H9 (cell line): ENCODE data around the gene SERPINB5. TPM values are rescaled to one million over a fixed set of nuclear protein-coding genes. Genes with fewer than 3 reads are reported as not detected.

ENCODE experiments used
- DNase-seq: peaks from one replicate; pipeline ENCODE4 v3.0.0-alpha.2; 2017
- H2AFZ ChIP-seq: one replicate; pipeline ENCODE4 v1.6.1; 2013; ENCODE audit warnings: mild to moderate bottlenecking, low read length, control low read depth, moderate library complexity
- H2AK5ac ChIP-seq: 2 replicates; pipeline ENCODE4 v1.6.1; 2013; ENCODE audit warnings: low read length, control low read depth, mixed read lengths; ENCODE audit not compliant: insufficient read length
- H2BK120ac ChIP-seq: one replicate; pipeline ENCODE4 v1.6.1; 2013; ENCODE audit warnings: low read depth, mild to moderate bottlenecking, low read length, control low read depth, inconsistent platforms; ENCODE audit not compliant: poor library complexity, severe bottlenecking
- H2BK12ac ChIP-seq: 2 replicates; pipeline ENCODE4 v1.6.1; 2013; ENCODE audit warnings: low read length, control low read depth, mixed read lengths, low read depth; ENCODE audit not compliant: insufficient read length
- H2BK15ac ChIP-seq: 2 replicates; pipeline ENCODE4 v1.6.1; 2013; ENCODE audit warnings: low read depth, low read length, control low read depth
- H2BK20ac ChIP-seq: one replicate; pipeline ENCODE4 v1.6.1; 2013; ENCODE audit warnings: low read depth, mild to moderate bottlenecking, low read length, control low read depth, inconsistent platforms; ENCODE audit not compliant: poor library complexity, severe bottlenecking
- H2BK5ac ChIP-seq: 2 replicates; pipeline ENCODE4 v1.6.1; 2013; ENCODE audit warnings: low read length, control low read depth, mixed read lengths; ENCODE audit not compliant: insufficient read length
- H3K14ac ChIP-seq: 2 replicates; pipeline ENCODE4 v1.6.1; 2013; ENCODE audit warnings: low read length, control low read depth; ENCODE audit not compliant: insufficient read depth
- H3K18ac ChIP-seq: 2 replicates; pipeline ENCODE4 v1.6.1; 2013; ENCODE audit warnings: low read depth, mild to moderate bottlenecking, mixed read lengths, low read length, control low read depth; ENCODE audit not compliant: insufficient read length
- H3K23ac ChIP-seq: 2 replicates; pipeline ENCODE4 v1.6.1; 2013; ENCODE audit warnings: low read length, control low read depth, mixed read lengths, low read depth; ENCODE audit not compliant: insufficient read length
- H3K23me2 ChIP-seq: 2 replicates; pipeline ENCODE4 v1.6.1; 2013; ENCODE audit warnings: low read depth, mild to moderate bottlenecking, mixed read lengths, low read length, control low read depth; ENCODE audit not compliant: insufficient read length, poor library complexity, severe bottlenecking
- H3K27ac ChIP-seq: 2 replicates; pipeline ENCODE4 v1.5.1; 2013; ENCODE audit warnings: low read length, control low read depth, mixed read lengths, low read depth; ENCODE audit not compliant: insufficient read length
- H3K27me3 ChIP-seq: 2 replicates; pipeline ENCODE4 v1.6.1; 2013; ENCODE audit warnings: low read length, control low read depth, inconsistent platforms; ENCODE audit not compliant: insufficient read depth
- H3K4ac ChIP-seq: 2 replicates; pipeline ENCODE4 v1.6.1; 2013; ENCODE audit warnings: low read depth, mild to moderate bottlenecking, control low read depth, inconsistent platforms, low read length, moderate library complexity
- H3K4me1 ChIP-seq: 2 replicates; pipeline ENCODE4 v1.6.1; 2013; ENCODE audit warnings: low read length, control low read depth, inconsistent platforms; ENCODE audit not compliant: insufficient read depth
- H3K4me2 ChIP-seq: 2 replicates; pipeline ENCODE4 v1.6.1; 2013; ENCODE audit warnings: low read length, control low read depth, mixed read lengths; ENCODE audit not compliant: insufficient read length, insufficient read depth
- H3K56ac ChIP-seq: 2 replicates; pipeline ENCODE4 v1.6.1; 2013; ENCODE audit warnings: low read depth, mild to moderate bottlenecking, mixed read lengths, low read length, control low read depth; ENCODE audit not compliant: insufficient read length
- H3K79me1 ChIP-seq: 2 replicates; pipeline ENCODE4 v1.6.1; 2013; ENCODE audit warnings: low read depth, mild to moderate bottlenecking, moderate library complexity, low read length, control low read depth, inconsistent platforms; ENCODE audit not compliant: insufficient read depth, poor library complexity, severe bottlenecking
- H3K79me2 ChIP-seq: 2 replicates; pipeline ENCODE4 v1.6.1; 2013; ENCODE audit warnings: low read length, control low read depth, inconsistent platforms; ENCODE audit not compliant: insufficient read depth
- H3K9ac ChIP-seq: 2 replicates; pipeline ENCODE4 v1.6.1; 2013; ENCODE audit warnings: low read length, control low read depth, mixed read lengths; ENCODE audit not compliant: insufficient read length; ENCODE audit errors: extremely low read depth
- H3K9me3 ChIP-seq: one replicate; pipeline ENCODE4 v1.6.1; 2013; ENCODE audit warnings: low read depth, low read length, inconsistent platforms; ENCODE audit not compliant: control insufficient read depth
- H3T11ph ChIP-seq: one replicate; pipeline ENCODE4 v1.6.1; 2013; ENCODE audit warnings: mild to moderate bottlenecking, low read length, control low read depth, inconsistent platforms
- H4K20me1 ChIP-seq: one replicate; pipeline ENCODE4 v1.6.1; 2013; ENCODE audit not compliant: control insufficient read depth, insufficient read length, insufficient read depth
- H4K5ac ChIP-seq: 2 replicates; pipeline ENCODE4 v1.6.1; 2013; ENCODE audit warnings: low read depth, mild to moderate bottlenecking, mixed read lengths, low read length, control low read depth; ENCODE audit not compliant: insufficient read length
- H4K8ac ChIP-seq: replicated peaks from 2 replicates; pipeline ENCODE4 v1.6.1; 2013; ENCODE audit warnings: low read length, control low read depth, mixed read lengths, low read depth; ENCODE audit not compliant: insufficient read length
- H4K91ac ChIP-seq: 2 replicates; pipeline ENCODE4 v1.6.1; 2013; ENCODE audit warnings: low read depth, mild to moderate bottlenecking, moderate library complexity, mixed read lengths, low read length, control low read depth; ENCODE audit not compliant: insufficient read length
- H3K27ac Mint-ChIP-seq, 3 experiments: 2 replicates in 2 of 3; 3 replicates in 1 of 3; pipeline ENCODE4 v1.8.0; 2020 to 2021; ENCODE audit warnings: mixed read lengths in 3 of 3, mild to moderate bottlenecking in 1 of 3, moderate library complexity in 1 of 3
- H3K27me3 Mint-ChIP-seq: 2 replicates; pipeline ENCODE4 v1.8.0; 2021; ENCODE audit warnings: low read depth, mild to moderate bottlenecking, moderate library complexity, mixed read lengths
- H3K36me3 Mint-ChIP-seq, 3 experiments: 2 replicates in 2 of 3; 3 replicates in 1 of 3; pipeline ENCODE4 v1.8.0; 2020 to 2021; ENCODE audit warnings: low read depth in 3 of 3, mixed read lengths in 3 of 3; ENCODE audit not compliant: insufficient read depth in 1 of 3
- H3K4me1 Mint-ChIP-seq, 2 experiments: 2 replicates each; pipeline ENCODE4 v1.8.0; 2020; ENCODE audit warnings: mixed read lengths in 2 of 2
- H3K4me3 Mint-ChIP-seq, 2 experiments: 2 replicates in 1 of 2; 3 replicates in 1 of 2; pipeline ENCODE4 v1.8.0; 2020 to 2021; ENCODE audit warnings: mild to moderate bottlenecking in 2 of 2, mixed read lengths in 2 of 2, moderate library complexity in 1 of 2
- H3K9me3 Mint-ChIP-seq, 2 experiments: 2 replicates in 1 of 2; 3 replicates in 1 of 2; pipeline ENCODE4 v1.8.0; 2020; ENCODE audit warnings: mild to moderate bottlenecking in 2 of 2, mixed read lengths in 2 of 2, moderate library complexity in 1 of 2
- CTCF ChIP-seq: fragments of 200-600 bp; sonication (generic); conservative IDR thresholded peaks from 3 replicates; pipeline ENCODE4 v1.8.0; 2021; ENCODE audit warnings: antibody characterized with exemption, mild to moderate bottlenecking
- total RNA-seq: library from RNA; stranded (reverse); gene quantifications from 2 replicates; pipeline ENCODE4 v1.2.1, GENCODE V29; 2021

SERPINB5 gene
- total RNA-seq, 1 experiment from 2014 or later = not detected

DNA sequence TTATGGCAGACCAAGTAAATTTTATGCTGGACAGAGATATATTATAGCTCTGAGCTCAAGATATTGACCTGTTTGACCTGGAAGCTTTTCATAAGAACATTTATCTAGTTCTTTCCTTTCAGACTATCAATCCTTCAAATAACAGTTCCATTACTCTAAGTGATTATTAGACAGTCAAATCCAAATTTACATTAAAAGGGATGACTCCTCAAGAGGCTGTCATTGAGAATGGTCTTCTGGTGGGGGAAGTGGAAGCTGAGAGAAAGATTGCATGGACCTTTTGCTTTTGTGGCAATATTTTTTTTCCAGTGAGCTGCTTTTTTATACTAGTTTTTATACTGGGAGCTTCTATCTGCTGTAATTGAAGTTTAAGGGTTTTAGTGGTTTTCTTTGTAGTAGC, 50.5 kb downstream of the SERPINB5 start:
- H3K14ac ChIP-seq = no peak overlapping the region
- no peak overlapping the region for H2BK12ac ChIP-seq
- no peak overlapping the region for H4K8ac ChIP-seq
- DNase-seq = no peak
- H3K4me1 Mint-ChIP-seq = peaks cover 7 to 9% of the 10 kb centered on the region in 2 experiments
- no peak overlapping the region for H3K4me2 ChIP-seq
- H2BK15ac ChIP-seq = no peak overlapping the region
- H2BK5ac ChIP-seq = no peak overlapping the region
- no peaks in the 10 kb centered on the region for H3K79me1 ChIP-seq
- no peak overlapping the region for H3K56ac ChIP-seq
- no peaks in the 10 kb centered on the region for H3K27me3 ChIP-seq
- no peak overlapping the region for H2AK5ac ChIP-seq
- no peaks in the 10 kb centered on the region for H3K79me2 ChIP-seq
- no peak overlapping the region for H4K5ac ChIP-seq
- no peak overlapping the region for H3K27ac Mint-ChIP-seq
- no peaks in the 10 kb centered on the region for H3K27me3 Mint-ChIP-seq
- no peak overlapping the region for H3K18ac ChIP-seq
- no peak overlapping the region for H3K27ac ChIP-seq
- H2BK120ac ChIP-seq = no peak overlapping the region
- H3K4ac ChIP-seq = no peak overlapping the region
- no peaks in the 10 kb centered on the region for H3K9me3 ChIP-seq
- no peaks in the 10 kb centered on the region for H4K20me1 ChIP-seq
- no peaks in the 10 kb centered on the region for H3K9me3 Mint-ChIP-seq
- TF ChIP-seq CTCF = no peak
- no peaks in the 10 kb centered on the region for H3K23me2 ChIP-seq
- no peaks in the 10 kb centered on the region; the same call in 1 of the 2 replicates for H3K4me1 ChIP-seq
- no peak overlapping the region for H3K4me3 Mint-ChIP-seq
- no peak overlapping the region for H3K9ac ChIP-seq
- H2AFZ ChIP-seq = no peak overlapping the region
- H3K23ac ChIP-seq = no peak overlapping the region
- no peaks in the 10 kb centered on the region for H3K36me3 Mint-ChIP-seq
- H3T11ph ChIP-seq = no peak overlapping the region
- H4K91ac ChIP-seq = no peak overlapping the region
- no peak overlapping the region for H2BK20ac ChIP-seq
